A549 (cell line): ENCODE measurements around the gene STIMATE.
A peak's percentile ranks its signal among the peaks of the same experiment; 100 is the strongest.

ENCODE experiments used
- CTCF ChIP-seq: fragments of >200 bp; sonication (Bioruptor Twin); formaldehyde crosslinking; IDR thresholded peaks from 3 replicates; pipeline ENCODE4 v1.5.1; 2016
- MAZ ChIP-seq: fragments of 150-350 bp; IDR thresholded peaks from 2 replicates; pipeline ENCODE4 v1.6.1; 2014; ENCODE audit warnings: antibody characterized with exemption, low read depth, low read length, borderline replicate concordance
- MYC ChIP-seq: IDR thresholded peaks from 2 replicates; pipeline ENCODE4 v1.6.1; 2012; ENCODE audit warnings: mild to moderate bottlenecking, inconsistent platforms, low read length, improper control_type of control experiment, borderline replicate concordance
- PHF8 ChIP-seq: fragments of 200-600 bp; sonication (generic); IDR thresholded peaks from 2 replicates; pipeline ENCODE4 v1.6.1; 2016; ENCODE audit warnings: low read depth, mild to moderate bottlenecking, antibody characterized with exemption, moderate library complexity, borderline replicate concordance
- POLR2A ChIP-seq: IDR thresholded peaks from 2 replicates; pipeline ENCODE4 v1.6.1; 2012; ENCODE audit warnings: mild to moderate bottlenecking, low read length
- RCOR1 ChIP-seq: fragments of 150-350 bp; IDR thresholded peaks from 2 replicates; pipeline ENCODE4 v1.6.1; 2014; ENCODE audit warnings: antibody characterized with exemption, low read length, low read depth
- ZNF302 ChIP-seq: fragments of 250-450 bp; sonication (Bioruptor Pico); IDR thresholded peaks from 2 replicates; pipeline ENCODE4 v1.9.0; 2021; ENCODE audit warnings: inconsistent platforms, mild to moderate bottlenecking, moderate library complexity
- TF ChIP-seq, protein P1 (sequence below): fragments of 450-650 bp; IDR thresholded peaks from 2 replicates; pipeline ENCODE4 v1.6.1; 2014; ENCODE audit warnings: antibody characterized with exemption

DNA sequence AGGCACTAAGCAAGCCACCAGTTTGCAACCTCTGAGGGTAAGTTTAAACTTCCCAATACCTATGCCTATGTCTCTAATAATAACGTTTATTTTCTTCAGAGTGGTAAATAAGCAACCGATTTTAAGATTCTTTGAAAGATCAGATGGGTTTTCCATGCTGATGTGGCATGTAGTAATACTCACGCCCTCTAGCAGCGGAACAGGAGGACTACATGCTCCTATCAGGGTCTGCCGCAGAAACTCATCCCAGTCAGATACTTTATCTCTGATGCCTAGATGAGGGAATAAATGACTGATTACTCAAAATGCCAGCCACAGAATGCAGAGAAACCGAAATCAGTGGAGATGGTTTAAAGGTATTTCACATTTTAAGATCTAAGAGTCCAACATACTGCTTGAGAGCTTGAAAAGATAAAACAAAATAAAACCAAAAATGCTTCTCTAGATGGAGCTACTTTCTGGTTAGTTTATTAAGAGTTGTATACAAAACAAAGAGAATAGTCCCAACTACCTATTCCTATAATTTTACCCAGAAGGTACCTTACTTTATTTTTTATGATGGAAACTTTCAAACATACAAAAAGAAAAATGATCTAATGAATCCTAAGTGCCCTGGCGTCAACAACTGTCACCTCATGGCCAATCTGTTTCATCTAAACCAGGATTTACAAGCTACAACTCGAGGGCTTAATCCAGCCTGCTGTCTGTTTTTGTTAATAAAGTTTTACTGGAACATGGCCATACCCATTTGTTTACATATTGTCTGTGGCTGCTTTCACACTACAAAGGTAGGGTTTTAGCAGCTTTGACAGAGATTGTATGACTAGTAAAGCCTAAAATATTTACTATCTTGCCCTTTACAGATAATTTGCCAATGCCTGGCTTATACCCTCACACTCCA, 37.5 kb upstream of the STIMATE start:
- TF ChIP-seq MAZ: no peak
- TF ChIP-seq ZNF302 (CRISPR knock-in tag): no peak
- no peak for TF ChIP-seq POLR2A
- no peak for TF ChIP-seq MYC
- no peak for TF ChIP-seq RCOR1
- peak; percentile 57 for TF ChIP-seq CTCF
- TF ChIP-seq PHF8: no peak
- TF ChIP-seq, protein P1, sequence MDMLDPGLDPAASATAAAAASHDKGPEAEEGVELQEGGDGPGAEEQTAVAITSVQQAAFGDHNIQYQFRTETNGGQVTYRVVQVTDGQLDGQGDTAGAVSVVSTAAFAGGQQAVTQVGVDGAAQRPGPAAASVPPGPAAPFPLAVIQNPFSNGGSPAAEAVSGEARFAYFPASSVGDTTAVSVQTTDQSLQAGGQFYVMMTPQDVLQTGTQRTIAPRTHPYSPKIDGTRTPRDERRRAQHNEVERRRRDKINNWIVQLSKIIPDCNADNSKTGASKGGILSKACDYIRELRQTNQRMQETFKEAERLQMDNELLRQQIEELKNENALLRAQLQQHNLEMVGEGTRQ: no peak
